PC-3 (cell line): ENCODE results near the gene EPS8L2. TPM values are rescaled to one million over a fixed set of nuclear protein-coding genes. Genes with fewer than 3 reads are reported as not detected.

Experiments used
- ATAC-seq: fragments of 200-7000 bp; cut with Tn5 transposase; 2 replicates; pipeline ENCODE4 v1.9.1; 2020; ENCODE audit warnings: mild to moderate bottlenecking, moderate library complexity
- BruUV-seq: library from RNA; stranded (reverse); fragments of 400-500 nt; replicated peaks from 2 replicates; lab custom pipeline; 2021; lab: Mats Ljungman, UMichigan
- CTCF ChIA-PET: fragments of 300-600 bp; sonication (Branson Sonifier 250); formaldehyde crosslinking; loops from one replicate; lab custom pipeline; 2022; ENCODE audit warnings: antibody characterized with exemption; lab: Charles Lee
- POLR2A ChIA-PET: fragments of 300-600 bp; sonication (Branson Sonifier 250); formaldehyde crosslinking; loops from one replicate; lab custom pipeline; 2022; ENCODE audit warnings: antibody characterized with exemption; ENCODE audit not compliant: unreplicated experiment; lab: Charles Lee
- DNase-seq: peaks from one replicate; pipeline ENCODE4 v3.0.0-alpha.2; 2015
- H2AFZ ChIP-seq: fragments of 300-600 bp; sonication (generic); 2 replicates; pipeline ENCODE4 v1.6.0; 2016; ENCODE audit warnings: antibody characterized with exemption, low read length
- H3F3A ChIP-seq: fragments of 300-600 bp; sonication (generic); one replicate; pipeline ENCODE4 v1.6.0; 2017; ENCODE audit warnings: antibody characterized with exemption, low read length, control low read depth, mild to moderate bottlenecking; ENCODE audit not compliant: unreplicated experiment
- H3K27ac ChIP-seq: fragments of 300-600 bp; sonication (generic); 2 replicates; pipeline ENCODE4 v1.5.1; 2016; ENCODE audit warnings: mild to moderate bottlenecking, low read length
- H3K27me3 ChIP-seq: fragments of 300-600 bp; sonication (generic); 2 replicates; pipeline ENCODE4 v1.6.1; 2016; ENCODE audit warnings: low read length, mixed read lengths
- H3K36me3 ChIP-seq: fragments of 300-600 bp; sonication (generic); 2 replicates; pipeline ENCODE4 v1.6.1; 2016; ENCODE audit warnings: low read depth, mixed run types, low read length, mixed read lengths
- H3K4me1 ChIP-seq: fragments of 300-600 bp; sonication (generic); 2 replicates; pipeline ENCODE4 v1.5.1; 2016; ENCODE audit warnings: low read length; ENCODE audit not compliant: insufficient read depth
- H3K4me2 ChIP-seq: fragments of 300-600 bp; sonication (generic); 2 replicates; pipeline ENCODE4 v1.6.0; 2016; ENCODE audit warnings: low read length
- H3K4me3 ChIP-seq: fragments of 300-600 bp; sonication (generic); 2 replicates; pipeline ENCODE4 v1.5.1; 2016; ENCODE audit warnings: mild to moderate bottlenecking, low read length, mixed read lengths
- H3K79me2 ChIP-seq: fragments of 300-600 bp; sonication (generic); 2 replicates; pipeline ENCODE4 v1.6.1; 2017; ENCODE audit warnings: low read length, mixed read lengths
- H3K9ac ChIP-seq: fragments of 300-600 bp; sonication (generic); 2 replicates; pipeline ENCODE4 v1.6.0; 2016; ENCODE audit warnings: mild to moderate bottlenecking, low read length
- H3K9me2 ChIP-seq: fragments of 300-600 bp; sonication (generic); replicated peaks from 2 replicates; pipeline ENCODE4 v1.6.1; 2016; ENCODE audit warnings: mixed run types, low read length, mixed read lengths
- H3K9me3 ChIP-seq: fragments of 300-600 bp; sonication (generic); 2 replicates; pipeline ENCODE4 v1.6.1; 2016; ENCODE audit warnings: low read length, mixed read lengths
- H4K20me1 ChIP-seq: fragments of 300-600 bp; sonication (generic); 2 replicates; pipeline ENCODE4 v1.6.1; 2016; ENCODE audit warnings: low read length, mixed read lengths
- EZH2 ChIP-seq: fragments of 300-600 bp; sonication (generic); IDR thresholded peaks from one replicate; pipeline ENCODE4 v1.6.1; 2017; ENCODE audit warnings: antibody characterized with exemption, mild to moderate bottlenecking, low read length; ENCODE audit not compliant: unreplicated experiment
- EZH2phosphoT487 ChIP-seq: fragments of 300-600 bp; sonication (generic); IDR thresholded peaks from 2 replicates; pipeline ENCODE4 v1.6.1; 2018; ENCODE audit warnings: mild to moderate bottlenecking, antibody characterized with exemption, low read length, borderline replicate concordance
- intact Hi-C: fragments of 100-400 bp; cut with micrococcal nuclease; formaldehyde crosslinking; loops from 2 replicates; pipeline ENCODE4 v1.9.0; 2023
- total RNA-seq: library from RNA; depleted of rRNA; stranded (reverse); fragments of >200 nt; gene quantifications from 2 replicates; pipeline ENCODE4 v1.2.3, GENCODE V29; 2014
- TF ChIP-seq, protein P1 (sequence below): fragments of 300-600 bp; sonication (generic); conservative IDR thresholded peaks from 2 replicates; pipeline ENCODE4 v1.5.1; 2017; ENCODE audit warnings: antibody characterized with exemption, low read depth, mild to moderate bottlenecking, low read length

The EPS8L2 gene
- total RNA-seq, 1 experiment from 2014 or later, result 127 TPM

DNA sequence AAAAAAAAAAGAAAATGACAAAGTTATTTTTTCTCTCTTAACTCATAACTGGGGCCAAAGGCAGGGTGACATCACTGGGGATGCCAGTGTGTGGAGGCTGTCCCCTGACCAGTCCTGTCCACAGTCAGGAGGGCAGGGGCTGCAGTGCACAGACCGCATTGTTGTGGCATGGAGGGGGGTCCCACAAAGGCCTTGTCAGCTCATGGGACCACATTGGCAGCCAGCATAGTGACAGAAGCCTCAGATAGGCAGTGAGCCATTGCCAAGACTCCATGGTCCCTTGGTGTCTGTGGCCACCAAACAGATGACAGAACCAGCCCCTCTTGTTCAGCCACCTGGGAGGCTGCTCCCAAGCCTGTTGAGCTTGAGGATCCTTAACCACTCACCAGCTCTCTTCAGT lies 6.3 kb upstream of the EPS8L2 start:
- no peak overlapping the region for H3K4me3 ChIP-seq
- DNase-seq, result no peak
- BruUV-seq, result no TSS peak
- ATAC-seq, result no peak
- H3K36me3 ChIP-seq, result no peaks in the 10 kb centered on the region; the same call in 1 of the 2 replicates
- H3K27ac ChIP-seq, result no peak overlapping the region
- no peak for TF ChIP-seq EZH2phosphoT487
- TF ChIP-seq, protein P1, sequence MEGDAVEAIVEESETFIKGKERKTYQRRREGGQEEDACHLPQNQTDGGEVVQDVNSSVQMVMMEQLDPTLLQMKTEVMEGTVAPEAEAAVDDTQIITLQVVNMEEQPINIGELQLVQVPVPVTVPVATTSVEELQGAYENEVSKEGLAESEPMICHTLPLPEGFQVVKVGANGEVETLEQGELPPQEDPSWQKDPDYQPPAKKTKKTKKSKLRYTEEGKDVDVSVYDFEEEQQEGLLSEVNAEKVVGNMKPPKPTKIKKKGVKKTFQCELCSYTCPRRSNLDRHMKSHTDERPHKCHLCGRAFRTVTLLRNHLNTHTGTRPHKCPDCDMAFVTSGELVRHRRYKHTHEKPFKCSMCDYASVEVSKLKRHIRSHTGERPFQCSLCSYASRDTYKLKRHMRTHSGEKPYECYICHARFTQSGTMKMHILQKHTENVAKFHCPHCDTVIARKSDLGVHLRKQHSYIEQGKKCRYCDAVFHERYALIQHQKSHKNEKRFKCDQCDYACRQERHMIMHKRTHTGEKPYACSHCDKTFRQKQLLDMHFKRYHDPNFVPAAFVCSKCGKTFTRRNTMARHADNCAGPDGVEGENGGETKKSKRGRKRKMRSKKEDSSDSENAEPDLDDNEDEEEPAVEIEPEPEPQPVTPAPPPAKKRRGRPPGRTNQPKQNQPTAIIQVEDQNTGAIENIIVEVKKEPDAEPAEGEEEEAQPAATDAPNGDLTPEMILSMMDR, result no peak
- no peak for TF ChIP-seq EZH2
- H2AFZ ChIP-seq, result no peak overlapping the region
- no peak overlapping the region for H3K4me2 ChIP-seq
- no peaks in the 10 kb centered on the region for H3F3A ChIP-seq
- CTCF ChIA-PET, result no interaction called here
- peaks cover 36% of the 10 kb centered on the region for H3K4me1 ChIP-seq
- no peak overlapping the region for H3K9ac ChIP-seq
- no peaks in the 10 kb centered on the region for H3K27me3 ChIP-seq
- intact Hi-C loops, result no loop called here
- H3K9me3 ChIP-seq, result no peaks in the 10 kb centered on the region
- peaks cover 36% of the 10 kb centered on the region for H3K79me2 ChIP-seq
- no peaks in the 10 kb centered on the region for H3K9me2 ChIP-seq
- POLR2A ChIA-PET, result no interaction called here
- H4K20me1 ChIP-seq, result no peaks in the 10 kb centered on the region

GRCh38 chr11:701741-702461 lies 4.1 kb upstream of the EPS8L2 start:
- H4K20me1 ChIP-seq, result no peaks in the 10 kb centered on the region
- H3K36me3 ChIP-seq, result no peaks in the 10 kb centered on the region; the same call in 1 of the 2 replicates
- H3K79me2 ChIP-seq, result peaks cover 40% of the 10 kb centered on the region
- intact Hi-C loops, result no loop called here
- H3K4me2 ChIP-seq, result no peak overlapping the region
- BruUV-seq, result no TSS peak
- peaks cover 42% of the 10 kb centered on the region for H3K4me1 ChIP-seq
- CTCF ChIA-PET, result no interaction called here
- no peaks in the 10 kb centered on the region for H3K9me3 ChIP-seq
- H3K4me3 ChIP-seq, result no peak overlapping the region
- no peaks in the 10 kb centered on the region for H3K27me3 ChIP-seq
- no peaks in the 10 kb centered on the region for H3F3A ChIP-seq
- no peak overlapping the region for H2AFZ ChIP-seq
- ATAC-seq (no peak), DNase-seq (no peak)
- no peaks in the 10 kb centered on the region for H3K9me2 ChIP-seq
- POLR2A ChIA-PET, result no interaction called here
- TF ChIP-seq EZH2phosphoT487 (no peak), EZH2 (no peak)
- TF ChIP-seq, protein P1, result no peak
- no peak overlapping the region for H3K27ac ChIP-seq
- H3K9ac ChIP-seq, result no peak overlapping the region
